Tibial nerve (tissue), 4 donors: ENCODE data around the gene PLEKHG4. TPM values are rescaled to one million over a fixed set of nuclear protein-coding genes. Genes with fewer than 3 reads are reported as not detected.

Source experiments
- DNase-seq, 2 donors: peaks; one replicate each; pipeline ENCODE4 v3.0.0-alpha.2; 2019; ENCODE audit warnings: low spot score in 2 of 2
- H3K27ac ChIP-seq, 4 donors: fragments of 200-600 bp; sonication (generic) in 3 of 4; one replicate each; pipeline ENCODE4 v1.5.1; 2017 to 2019; ENCODE audit warnings: mild to moderate bottlenecking in 1 of 4
- H3K27me3 ChIP-seq, 2 donors: fragments of 200-600 bp; sonication (generic) in 1 of 2; one replicate each; pipeline versions ENCODE4 v1.5.1 to v1.6.0; 2017 to 2019
- H3K36me3 ChIP-seq, 3 donors: fragments of 200-600 bp; sonication (generic); one replicate each; pipeline ENCODE4 v1.5.1; 2018 to 2019
- H3K4me1 ChIP-seq, 4 donors: fragments of 200-600 bp; sonication (generic) in 3 of 4; one replicate each; pipeline ENCODE4 v1.5.1; 2017 to 2019
- H3K4me3 ChIP-seq, 4 donors: fragments of 200-600 bp; sonication (generic) in 3 of 4; one replicate each; pipeline ENCODE4 v1.5.1; 2017 to 2019; ENCODE audit warnings: mild to moderate bottlenecking in 1 of 4, moderate library complexity in 1 of 4
- H3K9me3 ChIP-seq, 4 donors: fragments of 200-600 bp; sonication (generic) in 3 of 4; one replicate each; pipeline ENCODE4 v1.5.1; 2017 to 2019
- EP300 ChIP-seq, 2 donors: sonication (generic); formaldehyde crosslinking; IDR thresholded peaks; one replicate each; pipeline ENCODE4 v1.6.1; 2017; ENCODE audit warnings: antibody characterized with exemption in 2 of 2, mild to moderate bottlenecking in 1 of 2
- POLR2A ChIP-seq, 2 donors: fragments of 450-650 bp; IDR thresholded peaks; one replicate each; pipeline ENCODE4 v1.6.1; 2017; ENCODE audit warnings: antibody characterized with exemption in 2 of 2, mild to moderate bottlenecking in 2 of 2, moderate library complexity in 2 of 2
- WGBS, 2 donors: methylation state at CpG; one replicate each; pipeline ENCODE4 v1.1.5; 2018; 5-methylcytosine and 5-hydroxymethylcytosine counted together
- total RNA-seq, 4 donors: library from RNA; depleted of rRNA; stranded (reverse); fragments of >200 nt; gene quantifications; one replicate each; pipeline ENCODE4 v1.1.0, GENCODE V29; 2016
- TF ChIP-seq, protein P1 (sequence below), 5 experiments: fragments of 200-600 bp in 3 of 5; fragments of 450-650 bp in 2 of 5; sonication (generic) in 3 of 5; IDR thresholded peaks; one replicate each; pipeline ENCODE4 v1.5.1; 2016 to 2019; ENCODE audit warnings: antibody characterized with exemption in 5 of 5, mild to moderate bottlenecking in 3 of 5, moderate library complexity in 2 of 5

Gene PLEKHG4
- total RNA-seq, 4 donors from 2014 or later: 25.6 to 42.4 (median 34.6) TPM

DNA sequence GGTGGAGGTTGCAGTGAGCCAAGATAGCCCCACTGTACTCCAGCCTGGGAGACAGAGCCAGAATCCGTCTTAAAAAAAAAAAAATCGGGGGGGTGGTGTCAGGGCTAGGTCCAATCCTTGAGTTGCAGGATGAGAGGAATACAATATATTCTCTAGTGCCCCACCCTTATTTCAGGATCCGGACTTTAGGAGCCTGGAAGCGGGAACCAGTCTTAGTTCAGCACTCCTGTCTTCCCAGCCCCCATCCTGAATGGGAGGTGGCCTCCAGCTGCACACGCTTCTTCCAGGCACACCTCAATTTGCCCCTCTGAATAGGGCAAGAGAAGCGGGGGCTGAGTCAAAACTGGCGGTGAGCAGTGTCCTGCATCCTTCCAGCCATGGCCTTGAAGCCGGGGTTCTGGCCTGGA, 33.7 kb upstream of the PLEKHG4 start:
- DNase-seq: no peak
- H3K9me3 ChIP-seq: no peaks in the 10 kb centered on the region
- H3K27ac ChIP-seq: peak overlapping the region; percentile 60 to 95 (median 80)
- peak overlapping the region; percentile 56 to 71 (median 64) for H3K4me3 ChIP-seq
- peaks cover 0 to 74% (median 46%) of the 10 kb centered on the region in 4 donors for H3K4me1 ChIP-seq
- TF ChIP-seq, protein P1, sequence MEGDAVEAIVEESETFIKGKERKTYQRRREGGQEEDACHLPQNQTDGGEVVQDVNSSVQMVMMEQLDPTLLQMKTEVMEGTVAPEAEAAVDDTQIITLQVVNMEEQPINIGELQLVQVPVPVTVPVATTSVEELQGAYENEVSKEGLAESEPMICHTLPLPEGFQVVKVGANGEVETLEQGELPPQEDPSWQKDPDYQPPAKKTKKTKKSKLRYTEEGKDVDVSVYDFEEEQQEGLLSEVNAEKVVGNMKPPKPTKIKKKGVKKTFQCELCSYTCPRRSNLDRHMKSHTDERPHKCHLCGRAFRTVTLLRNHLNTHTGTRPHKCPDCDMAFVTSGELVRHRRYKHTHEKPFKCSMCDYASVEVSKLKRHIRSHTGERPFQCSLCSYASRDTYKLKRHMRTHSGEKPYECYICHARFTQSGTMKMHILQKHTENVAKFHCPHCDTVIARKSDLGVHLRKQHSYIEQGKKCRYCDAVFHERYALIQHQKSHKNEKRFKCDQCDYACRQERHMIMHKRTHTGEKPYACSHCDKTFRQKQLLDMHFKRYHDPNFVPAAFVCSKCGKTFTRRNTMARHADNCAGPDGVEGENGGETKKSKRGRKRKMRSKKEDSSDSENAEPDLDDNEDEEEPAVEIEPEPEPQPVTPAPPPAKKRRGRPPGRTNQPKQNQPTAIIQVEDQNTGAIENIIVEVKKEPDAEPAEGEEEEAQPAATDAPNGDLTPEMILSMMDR (IDR thresholded peaks at IDR 0.05): no peak
- TF ChIP-seq EP300 (IDR thresholded peaks at IDR 0.05): no peak
- no peak for TF ChIP-seq POLR2A (IDR thresholded peaks at IDR 0.05)
- no peaks in the 10 kb centered on the region for H3K36me3 ChIP-seq
- WGBS, 2 donors: 10 to 17% methylated on average over 4 to 8 of the region's 8 CpGs
- H3K27me3 ChIP-seq: peaks cover 0 to 9% of the 10 kb centered on the region in 2 donors

DNA sequence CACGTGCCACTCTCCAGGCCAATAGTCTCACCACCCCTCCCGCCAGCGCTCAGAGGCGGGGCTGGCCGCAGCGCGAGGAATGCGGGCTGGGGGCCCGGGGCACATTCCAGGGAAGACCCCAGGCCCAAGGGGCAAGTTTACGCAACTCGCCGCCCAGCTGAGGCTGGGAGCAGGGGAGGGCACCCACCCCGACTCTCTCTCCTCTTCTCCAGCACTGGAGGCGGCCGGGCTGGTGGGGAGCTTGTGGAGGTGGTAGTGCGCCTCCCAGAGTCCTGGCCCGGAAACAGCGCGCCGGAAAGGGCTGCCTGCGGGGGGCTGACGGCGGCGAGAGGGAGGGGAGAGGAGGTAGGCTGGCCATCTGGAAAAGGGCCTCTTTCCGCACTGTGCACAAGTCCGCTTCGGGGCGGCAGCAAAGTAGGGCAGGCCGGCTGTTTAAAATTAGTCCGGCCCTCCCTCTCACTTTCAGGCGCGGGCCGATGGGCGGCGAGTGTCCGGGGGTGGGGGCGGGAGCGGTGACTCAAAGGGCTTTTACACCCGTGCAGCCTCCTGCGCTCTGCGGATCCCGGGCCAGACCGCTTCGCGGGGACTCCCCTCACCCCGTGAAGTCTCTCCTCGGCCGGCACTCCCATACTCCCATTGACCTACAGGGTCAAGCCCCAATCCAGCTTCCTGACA, 33.1 kb upstream of the PLEKHG4 start:
- Histone ChIP-seq H3K4me3 (peak overlapping the region; percentile 56 to 71 (median 64)), H3K36me3 (no peaks in the 10 kb centered on the region), H3K4me1 (peaks cover 0 to 69% (median 41%) of the 10 kb centered on the region in 4 donors), H3K27me3 (peaks cover 0 to 9% of the 10 kb centered on the region in 2 donors), H3K27ac (peak overlapping the region; percentile 60 to 95 (median 80)), H3K9me3 (no peaks in the 10 kb centered on the region)
- DNase-seq: peak in 1 of 2 donors; percentile 64
- TF ChIP-seq, protein P1 (IDR thresholded peaks at IDR 0.05): peak; percentile 24 to 47 (median 43)
- TF ChIP-seq POLR2A (IDR thresholded peaks at IDR 0.05) (peak in 1 of 2 donors; percentile 39), EP300 (IDR thresholded peaks at IDR 0.05) (peak in 1 of 2 donors; percentile 74)
- WGBS, 2 donors: 0 to 1% methylated on average over 10 to 31 of the region's 48 CpGs

DNA sequence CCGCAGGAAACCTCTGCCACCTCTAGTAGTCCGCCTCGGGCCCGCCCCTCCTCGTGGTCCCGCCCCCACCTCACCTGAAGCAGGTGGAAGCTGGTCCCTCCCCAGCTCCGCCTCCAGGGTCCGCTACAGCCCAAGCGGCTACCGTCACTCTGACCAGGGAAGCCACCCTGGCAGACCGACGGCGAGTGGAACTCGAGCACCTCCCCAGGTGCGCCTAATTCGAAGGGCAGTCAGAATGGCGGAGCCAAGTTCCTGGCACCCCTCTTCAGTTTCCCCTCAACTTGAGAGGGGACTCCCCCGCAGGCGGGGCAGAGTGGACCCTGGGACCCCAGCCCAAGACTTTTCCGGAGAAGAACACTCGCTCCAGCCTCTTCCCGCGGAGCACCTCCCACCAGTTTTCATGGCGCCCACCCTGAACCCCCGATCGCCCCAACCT, 32.6 kb upstream of the PLEKHG4 start:
- DNase-seq: no peak
- H3K4me1 ChIP-seq: peaks cover 0 to 63% (median 35%) of the 10 kb centered on the region in 4 donors
- H3K4me3 ChIP-seq: peak overlapping the region; percentile 56 to 71 (median 64)
- peak overlapping the region; percentile 60 to 95 (median 80) for H3K27ac ChIP-seq
- H3K9me3 ChIP-seq: no peaks in the 10 kb centered on the region
- H3K27me3 ChIP-seq: peaks cover 0 to 9% of the 10 kb centered on the region in 2 donors
- 1% methylated on average over 18 to 22 of the region's 26 CpGs for WGBS, 2 donors
- TF ChIP-seq POLR2A (IDR thresholded peaks at IDR 0.05): no peak
- TF ChIP-seq EP300 (IDR thresholded peaks at IDR 0.05): no peak
- TF ChIP-seq, protein P1 (IDR thresholded peaks at IDR 0.05): no peak
- H3K36me3 ChIP-seq: no peaks in the 10 kb centered on the region

DNA sequence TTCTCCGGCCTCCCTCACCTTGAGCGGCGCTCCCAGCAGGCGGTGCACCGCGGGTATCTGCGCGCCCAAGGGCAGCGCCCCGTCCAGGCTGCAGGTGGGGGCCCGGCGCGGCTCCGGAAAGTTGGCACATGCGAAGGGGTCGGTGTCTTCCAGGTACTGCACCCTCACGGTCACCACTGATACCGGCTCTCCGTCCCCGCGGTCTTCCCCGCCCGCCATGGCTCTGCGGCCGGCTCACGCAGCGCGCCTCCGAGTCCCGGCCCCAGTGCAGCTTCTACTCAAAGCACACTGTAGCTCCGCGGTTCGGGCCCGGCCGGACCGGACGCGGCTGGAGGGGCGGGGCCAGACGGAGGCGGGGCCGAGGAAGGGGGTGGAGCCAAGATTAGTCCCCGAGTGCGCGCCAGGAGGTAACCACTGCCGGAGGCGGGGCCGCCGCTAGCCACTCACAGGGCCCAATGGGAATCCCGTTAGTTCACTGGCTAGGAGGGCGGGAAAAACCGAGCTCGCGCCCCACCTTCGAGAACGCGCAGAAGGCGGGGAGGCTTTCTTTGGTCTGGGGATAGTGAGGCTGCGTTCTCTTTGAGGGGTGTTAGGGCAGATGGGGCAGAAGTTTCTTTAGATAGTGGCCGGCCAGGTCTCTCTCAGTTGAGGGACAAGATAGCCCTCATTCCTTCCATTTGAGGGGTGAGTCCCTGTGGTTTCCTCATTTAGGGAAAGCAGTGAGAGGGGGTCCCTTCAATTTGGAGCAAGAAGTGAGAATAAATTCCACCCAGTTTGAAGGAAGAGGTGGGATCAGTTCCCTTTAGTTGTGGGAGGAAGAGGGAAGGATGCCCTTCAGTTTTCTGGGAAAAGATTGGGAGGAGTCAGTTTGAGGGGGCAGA, 31.9 kb upstream of the PLEKHG4 start, which contains the start of gene FHOD1:
Gene FHOD1 (minus strand): TSS at position 290 of the 881 bp plus-strand sequence. CDS start 71 bp downstream, at position 219.
- 0 to 2% methylated on average over 33 to 54 of the region's 60 CpGs for WGBS, 2 donors
- Histone ChIP-seq H3K4me1 (peaks cover 0 to 56% (median 34%) of the 10 kb centered on the region in 4 donors), H3K27ac (peak within 1 kb of the TSS; percentile 60 to 95 (median 80)), H3K27me3 (peaks cover 0 to 9% of the 10 kb centered on the region in 2 donors), H3K9me3 (no peaks in the 10 kb centered on the region), H3K36me3 (no peaks in the 10 kb centered on the region), H3K4me3 (peak within 1 kb of the TSS; percentile 56 to 71 (median 64))
- TF ChIP-seq, protein P1 (IDR thresholded peaks at IDR 0.05): peak in 2 of 5 experiments; percentile 28 to 31
- TF ChIP-seq POLR2A (IDR thresholded peaks at IDR 0.05) (peak; percentile 63 to 85), EP300 (IDR thresholded peaks at IDR 0.05) (peak; percentile 72 to 76)
- DNase-seq: peak; percentile 98
